ENCODE data around the gene RAB42.
"Not testable (repeated sequence)": the region's sequence is repeated elsewhere in the genome, so short reads cannot be mapped to it uniquely, and the experiment has no call there.

Gene RAB42

GRCh38 chr1:28591708-28592320 is at the start of gene RAB42:
Gene RAB42, plus strand, starts transcription at chr1:28592265. Its CDS starts 247 bp downstream, at chr1:28592512.
- DNase-seq: peak; percentile 17

GRCh38 chr1:28545246-28545628 is 46.8 kb upstream of the RAB42 start:
- no peak for DNase-seq

GRCh38 chr1:28548318-28548717 is 43.7 kb upstream of the RAB42 start:
- DNase-seq: no peak

GRCh38 chr1:28551381-28551780 is 40.7 kb upstream of the RAB42 start:
- no peak for DNase-seq

GRCh38 chr1:28552758-28553663 is 39.1 kb upstream of the RAB42 start, which contains the start of gene TRNAU1AP:
Gene TRNAU1AP, plus strand, starts transcription at chr1:28553085. Its CDS starts 26 bp downstream, at chr1:28553111.
- DNase-seq: peak; percentile 97

- no peak for DNase-seq
These were observed 31.2 kb upstream of the RAB42 start for GRCh38 chr1:28560886-28561285.

GRCh38 chr1:28564310-28564709 is 27.8 kb upstream of the RAB42 start:
- DNase-seq: no peak

- no peak for DNase-seq
These were observed 27.0 kb upstream of the RAB42 start for GRCh38 chr1:28565040-28565439.

- DNase-seq: no peak
These were observed 26.3 kb upstream of the RAB42 start for GRCh38 chr1:28565726-28566125.

GRCh38 chr1:28566931-28567330 is 25.1 kb upstream of the RAB42 start:
- DNase-seq: no peak

GRCh38 chr1:28571911-28572310 is 20.2 kb upstream of the RAB42 start:
- no peak for DNase-seq

- not testable (repeated sequence) for DNase-seq
These were observed 19.2 kb upstream of the RAB42 start for GRCh38 chr1:28572891-28573290.

- DNase-seq: no peak
These were observed 18.5 kb upstream of the RAB42 start for GRCh38 chr1:28573564-28573963.

- peak; percentile 35 for DNase-seq
These were observed 14.9 kb upstream of the RAB42 start for GRCh38 chr1:28577052-28577678.

- DNase-seq: peak; percentile 20
These were observed 14.1 kb upstream of the RAB42 start for GRCh38 chr1:28577738-28578536.

- no peak for DNase-seq
These were observed 13.3 kb upstream of the RAB42 start for GRCh38 chr1:28578696-28579218.

- DNase-seq: no peak
These were observed 12.7 kb upstream of the RAB42 start for GRCh38 chr1:28579401-28579800.

GRCh38 chr1:28580722-28581530 is 11.1 kb upstream of the RAB42 start:
- peak; percentile 61 for DNase-seq

- DNase-seq: peak; percentile 92
These were observed 10.4 kb upstream of the RAB42 start for GRCh38 chr1:28581531-28582247.

GRCh38 chr1:28582248-28582615 is 9.8 kb upstream of the RAB42 start:
- DNase-seq: no peak

All from stimulated activated CD4-positive, alpha-beta T cell treated with anti-CD3 and anti-CD28 coated beads, Interleukin-4, amount 100 ng/mL, for 1 hour (primary cell).